ENCODE data around the gene PDLIM4.

GRCh38 chr5:132289097-132289496 lies 31.6 kb downstream of the PDLIM4 start:
- TF ChIP-seq CTCF (conservative IDR thresholded peaks at IDR 0.05 in 1 of 2, IDR thresholded peaks at IDR 0.05 in 1 of 2; ENCODE audit: extremely low read depth in 1 of 2, insufficient read depth in 1 of 2, low read depth in 1 of 2, low read length in 2 of 2) (no peak), EZH2 (IDR thresholded peaks at IDR 0.05; ENCODE audit: borderline replicate concordance, low read length) (no peak)
